ENCODE measurements around the gene PERM1. TPM values are rescaled to one million over a fixed set of nuclear protein-coding genes. Genes with fewer than 3 reads are reported as not detected.

The PERM1 gene
- total RNA-seq, 4 donors from 2014 or later = 0.22 TPM; not detected in 3

DNA sequence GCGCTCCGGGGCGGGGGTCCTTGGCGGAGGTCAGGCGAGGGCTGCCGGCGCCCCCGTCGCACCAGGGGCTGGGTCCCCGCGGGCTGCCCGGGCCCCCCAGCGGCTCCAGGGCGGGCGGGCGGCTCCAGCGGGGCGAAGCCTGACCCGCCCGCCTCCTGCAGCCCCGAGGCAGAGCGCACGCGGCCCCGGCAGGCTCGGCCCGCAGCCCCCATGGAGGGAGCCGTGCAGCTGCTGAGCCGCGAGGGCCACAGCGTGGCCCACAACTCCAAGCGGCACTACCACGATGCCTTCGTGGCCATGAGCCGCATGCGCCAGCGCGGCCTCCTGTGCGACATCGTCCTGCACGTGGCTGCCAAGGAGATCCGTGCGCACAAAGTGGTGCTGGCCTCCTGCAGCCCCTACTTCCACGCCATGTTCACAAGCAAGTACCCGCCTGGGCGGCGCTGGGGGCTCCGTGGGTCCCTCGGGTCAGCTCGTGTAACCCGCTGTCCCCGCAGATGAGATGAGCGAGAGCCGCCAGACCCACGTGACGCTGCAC lies 20.7 kb downstream of the PERM1 start:
- DNase-seq = no peak
- Histone ChIP-seq H3K4me3 (replicated peaks in 1 of 3) (peak overlapping the region in 2 of 3 donors; percentile 32 to 94), H3K4me1 (peaks cover 19 to 34% of the 10 kb centered on the region in 2 donors), H3K27me3 (no peaks in the 10 kb centered on the region), H3K9me3 (no peaks in the 10 kb centered on the region), H3K36me3 (peaks cover 7 to 8% of the 10 kb centered on the region in 2 donors), H3K27ac (no peak overlapping the region)
- intact Hi-C loops (cut with DNase I) = no loop called here
- no peak for TF ChIP-seq POLR2A (IDR thresholded peaks at IDR 0.05)
- TF ChIP-seq, protein P1, sequence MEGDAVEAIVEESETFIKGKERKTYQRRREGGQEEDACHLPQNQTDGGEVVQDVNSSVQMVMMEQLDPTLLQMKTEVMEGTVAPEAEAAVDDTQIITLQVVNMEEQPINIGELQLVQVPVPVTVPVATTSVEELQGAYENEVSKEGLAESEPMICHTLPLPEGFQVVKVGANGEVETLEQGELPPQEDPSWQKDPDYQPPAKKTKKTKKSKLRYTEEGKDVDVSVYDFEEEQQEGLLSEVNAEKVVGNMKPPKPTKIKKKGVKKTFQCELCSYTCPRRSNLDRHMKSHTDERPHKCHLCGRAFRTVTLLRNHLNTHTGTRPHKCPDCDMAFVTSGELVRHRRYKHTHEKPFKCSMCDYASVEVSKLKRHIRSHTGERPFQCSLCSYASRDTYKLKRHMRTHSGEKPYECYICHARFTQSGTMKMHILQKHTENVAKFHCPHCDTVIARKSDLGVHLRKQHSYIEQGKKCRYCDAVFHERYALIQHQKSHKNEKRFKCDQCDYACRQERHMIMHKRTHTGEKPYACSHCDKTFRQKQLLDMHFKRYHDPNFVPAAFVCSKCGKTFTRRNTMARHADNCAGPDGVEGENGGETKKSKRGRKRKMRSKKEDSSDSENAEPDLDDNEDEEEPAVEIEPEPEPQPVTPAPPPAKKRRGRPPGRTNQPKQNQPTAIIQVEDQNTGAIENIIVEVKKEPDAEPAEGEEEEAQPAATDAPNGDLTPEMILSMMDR (IDR thresholded peaks at IDR 0.05) = no peak
- no CpG with 5 or more reads among the region's 56 CpGs for WGBS, 2 donors

DNA sequence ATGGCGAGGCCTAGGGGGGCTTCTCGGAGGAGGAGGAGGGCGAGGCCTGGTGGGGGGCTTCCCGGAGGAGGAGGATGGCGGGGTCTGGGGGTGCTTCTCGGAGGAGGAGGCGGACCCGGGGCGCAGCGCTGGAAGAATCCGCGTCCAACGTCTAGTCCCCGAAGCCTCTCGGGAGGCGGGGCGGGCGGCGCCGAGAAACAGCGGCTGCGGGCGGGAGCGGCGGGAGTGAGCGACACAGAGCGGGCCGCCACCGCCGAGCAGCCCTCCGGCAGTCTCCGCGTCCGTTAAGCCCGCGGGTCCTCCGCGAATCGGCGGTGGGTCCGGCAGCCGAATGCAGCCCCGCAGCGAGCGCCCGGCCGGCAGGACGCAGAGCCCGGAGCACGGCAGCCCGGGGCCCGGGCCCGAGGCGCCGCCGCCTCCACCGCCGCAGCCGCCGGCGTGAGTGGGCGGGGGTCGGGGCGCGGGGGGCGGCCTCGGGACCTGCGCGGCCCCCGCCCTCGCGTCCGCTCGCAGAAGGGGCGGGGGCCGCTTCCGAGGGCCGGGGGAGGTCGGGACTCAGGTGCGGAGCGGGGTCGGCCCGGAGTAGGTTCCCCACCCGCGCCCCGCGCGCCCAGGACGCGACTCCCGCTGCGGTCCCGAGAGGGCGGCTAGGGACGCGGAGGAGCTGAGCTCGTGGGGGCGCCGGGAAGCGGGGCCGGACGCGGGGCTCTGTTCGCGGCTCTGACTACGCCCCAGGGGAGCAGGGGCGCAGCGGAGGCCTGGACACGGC lies 21.3 kb downstream of the PERM1 start, which contains the start of gene KLHL17:
KLHL17 (plus strand) TSS at position 222 of the 769 bp plus-strand sequence; CDS start at position 332, 110 bp downstream.
- Histone ChIP-seq H3K9me3 (no peaks in the 10 kb centered on the region), H3K27me3 (no peaks in the 10 kb centered on the region), H3K4me3 (replicated peaks in 1 of 3) (peak within 1 kb of the TSS in 2 of 3 donors; percentile 32 to 94), H3K36me3 (peaks cover 14% of the 10 kb centered on the region in 2 donors), H3K27ac (no peak within 1 kb of the TSS), H3K4me1 (peaks cover 17 to 28% of the 10 kb centered on the region in 2 donors)
- TF ChIP-seq, protein P1 (IDR thresholded peaks at IDR 0.05) = no peak
- no peak for TF ChIP-seq POLR2A (IDR thresholded peaks at IDR 0.05)
- peak; percentile 54 to 70 for DNase-seq
- 1 to 4% methylated on average over 12 to 17 of the region's 109 CpGs for WGBS, 2 donors
- intact Hi-C loops (cut with DNase I) = no loop called here

DNA sequence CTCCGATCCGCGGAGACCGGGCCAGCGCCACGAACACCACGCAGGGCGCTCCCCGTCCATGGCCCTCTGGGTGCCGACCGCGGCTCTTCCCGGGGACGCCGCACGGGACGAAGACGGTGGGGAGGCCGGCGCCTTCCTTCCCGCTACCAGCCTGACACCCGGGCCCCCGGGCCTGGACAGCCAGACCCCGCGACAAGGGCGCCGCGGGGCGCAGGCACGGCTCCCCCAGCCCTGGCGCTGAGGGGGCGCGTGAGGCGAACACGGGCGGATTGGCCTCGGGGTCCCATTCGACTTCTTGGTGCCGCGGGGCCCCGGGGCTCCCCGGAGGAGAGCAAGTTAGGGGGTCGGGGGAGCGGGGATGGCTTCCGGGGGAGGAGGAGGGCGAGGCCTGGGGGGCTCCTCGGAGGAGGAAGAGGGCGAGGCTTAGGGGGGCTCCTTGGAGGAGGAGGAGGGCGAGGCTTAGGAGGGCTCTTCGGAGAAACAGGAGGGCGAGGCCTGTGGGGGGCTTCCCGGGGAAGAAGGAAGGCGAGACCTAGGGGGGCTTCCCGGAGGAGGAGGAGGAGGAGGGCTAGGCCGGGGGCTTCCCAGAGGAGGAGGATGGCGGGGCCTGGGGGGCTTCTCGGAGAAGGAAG lies 22.0 kb downstream of the PERM1 start:
- intact Hi-C loops (cut with DNase I) = no loop called here
- 14 to 21% methylated on average over 19 of the region's 57 CpGs for WGBS, 2 donors
- Histone ChIP-seq H3K27me3 (no peaks in the 10 kb centered on the region), H3K4me3 (replicated peaks in 1 of 3) (peak overlapping the region in 1 of 3 donors; percentile 94), H3K27ac (no peak overlapping the region), H3K36me3 (peaks cover 17 to 20% of the 10 kb centered on the region in 2 donors), H3K9me3 (no peaks in the 10 kb centered on the region), H3K4me1 (peaks cover 17 to 28% of the 10 kb centered on the region in 2 donors)
- no peak for DNase-seq
- TF ChIP-seq POLR2A (IDR thresholded peaks at IDR 0.05) = no peak
- TF ChIP-seq, protein P1 (IDR thresholded peaks at IDR 0.05) = no peak

DNA sequence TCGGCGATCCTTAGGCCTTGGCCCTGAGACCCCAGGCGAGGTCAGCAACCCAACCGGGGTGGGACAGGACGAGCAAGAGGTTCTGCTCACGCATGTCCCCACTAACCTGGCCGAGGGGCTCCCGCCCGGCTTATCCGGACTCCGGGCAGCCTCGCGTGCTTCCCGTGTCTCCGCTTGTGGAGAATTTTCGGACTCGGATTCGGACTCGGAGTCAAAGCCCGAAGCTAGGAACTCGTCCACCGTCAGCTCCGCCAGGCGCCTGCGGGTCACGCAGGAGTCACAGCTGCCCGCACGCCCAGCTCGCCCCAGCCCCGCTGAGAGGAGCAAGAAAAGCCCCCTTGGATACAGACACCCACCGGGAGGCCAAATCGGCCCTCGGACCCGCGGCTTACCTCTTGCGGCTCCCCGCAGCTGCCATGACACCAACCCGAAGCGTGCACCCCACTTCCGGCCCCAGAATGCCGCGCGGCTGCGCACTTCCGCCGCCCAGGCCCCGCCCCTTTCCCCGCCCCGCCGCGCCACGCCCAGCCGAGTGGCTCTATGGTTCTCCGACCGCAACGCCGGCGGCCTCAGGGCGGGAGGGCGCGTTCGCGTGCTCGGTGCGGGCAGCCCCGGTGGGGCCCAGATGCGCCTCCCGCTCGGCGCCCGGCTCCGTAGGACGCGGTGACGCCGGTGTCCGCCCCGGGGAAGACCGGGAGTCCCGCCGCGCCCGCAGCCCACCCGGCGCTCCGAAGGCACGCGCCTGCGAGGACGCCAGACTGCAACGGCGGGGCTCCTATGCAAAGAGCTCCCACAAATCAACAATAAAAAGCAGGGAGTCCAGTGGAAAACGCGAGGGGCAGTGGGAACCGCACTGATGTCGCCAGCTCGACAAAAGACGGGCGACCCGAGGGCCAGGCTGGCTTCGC lies 22.8 kb downstream of the PERM1 start, which contains the start of gene NOC2L:
NOC2L (minus strand) TSS at position 434 of the 908 bp plus-strand sequence; CDS start at position 418, 16 bp downstream.
- DNase-seq = peak; percentile 89 to 91
- H3K9me3 ChIP-seq = no peaks in the 10 kb centered on the region
- H3K36me3 ChIP-seq = peaks cover 24 to 28% of the 10 kb centered on the region in 2 donors
- H3K4me3 ChIP-seq (replicated peaks in 1 of 3) = peak within 1 kb of the TSS; percentile 94 to 99 (median 96)
- peaks cover 17 to 28% of the 10 kb centered on the region in 2 donors for H3K4me1 ChIP-seq
- H3K27ac ChIP-seq = peak within 1 kb of the TSS in 1 of 3 donors; percentile 56
- H3K27me3 ChIP-seq = no peaks in the 10 kb centered on the region
- 0 to 21% methylated on average over 4 to 35 of the region's 101 CpGs for WGBS, 2 donors
- intact Hi-C loops (cut with DNase I) = no loop called here
- TF ChIP-seq POLR2A (IDR thresholded peaks at IDR 0.05) = peak in 1 of 2 donors; percentile 58
- TF ChIP-seq, protein P1 (IDR thresholded peaks at IDR 0.05) = peak in 1 of 6 experiments; percentile 8

Measured in thyroid gland (tissue), 4 donors.